ENCODE results near the gene DPAGT1. TPM values are rescaled to one million over a fixed set of nuclear protein-coding genes. Genes with fewer than 3 reads are reported as not detected.
"Not testable (repeated sequence)": the region's sequence is repeated elsewhere in the genome, so short reads cannot be mapped to it uniquely, and the experiment has no call there.

DPAGT1 gene
- total and polyA plus RNA-seq, 7 experiments from 2014 or later, result 21.9 to 63.9 (median 32.6) TPM

- Mint-ChIP-seq H3K27ac (peak overlapping the region in 1 of 9 donors; percentile 59), H3K36me3 (peaks cover 0 to 6% (median 0%) of the 10 kb centered on the region in 5 donors), H3K4me1 (peaks cover 5 to 18% (median 13%) of the 10 kb centered on the region in 7 donors), H3K9me3 (peaks cover 0 to 2% (median 0%) of the 10 kb centered on the region in 11 donors), H3K4me3 (no peak overlapping the region), H3K27me3 (peaks cover 31 to 57% (median 36%) of the 10 kb centered on the region in 5 donors)
- DNase-seq, result no peak
- intact Hi-C loops (cut with micrococcal nuclease), result loop anchor here in 1 of 2 donors (1.0 to 5.0 kb wide), 2 partner anchors 52 to 178 kb away; no protein-coding TSS in a partner anchor
- ChIA-PET CTCF (interaction anchor here (0.7 kb wide), 1 partner anchor 71 kb away, joined by 3 read pairs; no protein-coding TSS in a partner anchor), POLR2A (no interaction called here)
- H3K4me1 ChIP-seq (ENCODE audit: control insufficient read depth in 2 of 2, insufficient read depth in 2 of 2, low read length in 2 of 2), result peaks cover 0 to 11% of the 10 kb centered on the region in 2 donors
- H3K27ac ChIP-seq (ENCODE audit: low read depth, low read length), result no peak overlapping the region
- no peaks in the 10 kb centered on the region for H3K36me3 ChIP-seq (ENCODE audit: control insufficient read depth in 2 of 3, insufficient read depth in 3 of 3, low read length in 3 of 3)
- H3K9me3 ChIP-seq (ENCODE audit: control insufficient read depth in 2 of 3, low read length in 3 of 3), result no peaks in the 10 kb centered on the region
- no peaks in the 10 kb centered on the region for H3K27me3 ChIP-seq (ENCODE audit: control insufficient read depth in 2 of 2, insufficient read depth in 2 of 2, low read length in 2 of 2)
- H3K4me3 ChIP-seq (ENCODE audit: low read length), result no peak overlapping the region
- ATAC-seq, result no peak
Measured at GRCh38 chr11:119145551-119145950, 43.9 kb upstream of the DPAGT1 start.

GRCh38 chr11:119144825-119145486 lies 43.3 kb upstream of the DPAGT1 start:
- ChIA-PET POLR2A (no interaction called here), CTCF (interaction anchor here (0.7 kb wide), 1 partner anchor 72 kb away, joined by 3 read pairs; no protein-coding TSS in a partner anchor)
- peaks cover 5 to 18% (median 13%) of the 10 kb centered on the region in 7 donors for H3K4me1 Mint-ChIP-seq
- Histone ChIP-seq H3K27me3 (ENCODE audit: control insufficient read depth in 2 of 2, insufficient read depth in 2 of 2, low read length in 2 of 2) (no peaks in the 10 kb centered on the region), H3K4me3 (ENCODE audit: low read length) (no peak overlapping the region), H3K27ac (ENCODE audit: low read depth, low read length) (no peak overlapping the region), H3K4me1 (ENCODE audit: control insufficient read depth in 2 of 2, insufficient read depth in 2 of 2, low read length in 2 of 2) (peaks cover 0 to 11% of the 10 kb centered on the region in 2 donors), H3K36me3 (ENCODE audit: control insufficient read depth in 2 of 3, insufficient read depth in 3 of 3, low read length in 3 of 3) (no peaks in the 10 kb centered on the region), H3K9me3 (ENCODE audit: control insufficient read depth in 2 of 3, low read length in 3 of 3) (no peaks in the 10 kb centered on the region)
- intact Hi-C loops (cut with micrococcal nuclease), result loop anchor here in 1 of 2 donors (1.0 to 5.0 kb wide), 2 partner anchors 52 to 178 kb away; no protein-coding TSS in a partner anchor
- no peak for DNase-seq
- H3K27me3 Mint-ChIP-seq, result peaks cover 31 to 51% (median 36%) of the 10 kb centered on the region in 5 donors
- peak; percentile 80 for ATAC-seq
- peak overlapping the region in 1 of 9 donors; percentile 59 for H3K27ac Mint-ChIP-seq
- peaks cover 0 to 2% (median 0%) of the 10 kb centered on the region in 11 donors for H3K9me3 Mint-ChIP-seq
- H3K36me3 Mint-ChIP-seq, result peaks cover 0 to 6% (median 0%) of the 10 kb centered on the region in 5 donors
- H3K4me3 Mint-ChIP-seq, result no peak overlapping the region

- not testable (repeated sequence) for ATAC-seq
Measured at GRCh38 chr11:119139276-119139675, 37.6 kb upstream of the DPAGT1 start.

GRCh38 chr11:119134389-119134978 lies 32.8 kb upstream of the DPAGT1 start:
- DNase-seq, result no peak
- intact Hi-C loops (cut with micrococcal nuclease), result no loop called here
- CTCF ChIA-PET, result interaction anchor here (0.7 kb wide), 1 partner anchor 11 kb away, joined by 4 read pairs; no protein-coding TSS in a partner anchor
- Mint-ChIP-seq H3K27me3 (peaks cover 0 to 10% (median 0%) of the 10 kb centered on the region in 5 donors), H3K27ac (peak overlapping the region in 1 of 9 donors; percentile 20), H3K4me1 (peaks cover 0 to 21% (median 6%) of the 10 kb centered on the region in 7 donors), H3K36me3 (peaks cover 13 to 37% (median 14%) of the 10 kb centered on the region in 5 donors), H3K9me3 (no peaks in the 10 kb centered on the region), H3K4me3 (no peak overlapping the region)
- H3K4me1 ChIP-seq (ENCODE audit: control insufficient read depth in 2 of 2, insufficient read depth in 2 of 2, low read length in 2 of 2), result no peaks in the 10 kb centered on the region
- ATAC-seq, result peak; percentile 82
- POLR2A ChIA-PET, result interaction anchor here (1.1 to 1.9 kb wide), 2 partner anchors 12 to 39 kb away, joined by 3 to 7 read pairs; partner anchors contain the start of gene HINFP
- H3K9me3 ChIP-seq (ENCODE audit: control insufficient read depth in 2 of 3, low read length in 3 of 3), result no peaks in the 10 kb centered on the region
- peaks cover 19 to 50% (median 26%) of the 10 kb centered on the region in 3 experiments for H3K36me3 ChIP-seq (ENCODE audit: control insufficient read depth in 2 of 3, insufficient read depth in 3 of 3, low read length in 3 of 3)
- no peak overlapping the region for H3K27ac ChIP-seq (ENCODE audit: low read depth, low read length)
- no peaks in the 10 kb centered on the region for H3K27me3 ChIP-seq (ENCODE audit: control insufficient read depth in 2 of 2, insufficient read depth in 2 of 2, low read length in 2 of 2)
- H3K4me3 ChIP-seq (ENCODE audit: low read length), result no peak overlapping the region

More at GRCh38 chr11:119139276-119139675, 37.6 kb upstream of the DPAGT1 start:
- H3K4me3 Mint-ChIP-seq; H3K4me1 ChIP-seq (ENCODE audit: control insufficient read depth in 2 of 2, insufficient read depth in 2 of 2, low read length in 2 of 2); intact Hi-C loops (cut with micrococcal nuclease); H3K36me3 ChIP-seq (ENCODE audit: control insufficient read depth in 2 of 3, insufficient read depth in 3 of 3, low read length in 3 of 3); H3K9me3 Mint-ChIP-seq; POLR2A ChIA-PET; H3K27ac Mint-ChIP-seq; H3K9me3 ChIP-seq (ENCODE audit: control insufficient read depth in 2 of 3, low read length in 3 of 3); DNase-seq; H3K27ac ChIP-seq (ENCODE audit: low read depth, low read length); H3K27me3 ChIP-seq (ENCODE audit: control insufficient read depth in 2 of 2, insufficient read depth in 2 of 2, low read length in 2 of 2); H3K36me3 Mint-ChIP-seq; H3K4me3 ChIP-seq (ENCODE audit: low read length): not testable (repeated sequence)
- peaks cover 6 to 24% (median 9%) of the 10 kb centered on the region in 5 donors for H3K27me3 Mint-ChIP-seq
- CTCF ChIA-PET, result interaction anchor here (0.5 to 1.2 kb wide), 2 partner anchors 58 to 93 kb away, joined by 3 read pairs; no protein-coding TSS in a partner anchor
- H3K4me1 Mint-ChIP-seq, result peaks cover 0 to 14% (median 0%) of the 10 kb centered on the region in 7 donors

- intact Hi-C loops (cut with micrococcal nuclease), result no loop called here
- ChIA-PET CTCF (no interaction called here), POLR2A (no interaction called here)
- H3K4me1 Mint-ChIP-seq, result peaks cover 6 to 23% (median 16%) of the 10 kb centered on the region in 7 donors
- no peaks in the 10 kb centered on the region for H3K27me3 Mint-ChIP-seq
- H3K4me3 Mint-ChIP-seq, result no peak overlapping the region
- H3K9me3 Mint-ChIP-seq, result no peaks in the 10 kb centered on the region
- Histone ChIP-seq H3K9me3 (ENCODE audit: control insufficient read depth in 2 of 3, low read length in 3 of 3) (no peaks in the 10 kb centered on the region), H3K27ac (ENCODE audit: low read depth, low read length) (no peak overlapping the region), H3K27me3 (ENCODE audit: control insufficient read depth in 2 of 2, insufficient read depth in 2 of 2, low read length in 2 of 2) (no peaks in the 10 kb centered on the region), H3K36me3 (ENCODE audit: control insufficient read depth in 2 of 3, insufficient read depth in 3 of 3, low read length in 3 of 3) (peaks cover 19 to 66% (median 26%) of the 10 kb centered on the region in 3 experiments), H3K4me1 (ENCODE audit: control insufficient read depth in 2 of 2, insufficient read depth in 2 of 2, low read length in 2 of 2) (no peaks in the 10 kb centered on the region), H3K4me3 (ENCODE audit: low read length) (no peak overlapping the region)
- peaks cover 13 to 41% (median 17%) of the 10 kb centered on the region in 5 donors for H3K36me3 Mint-ChIP-seq
- peak overlapping the region in 1 of 9 donors; percentile 66 for H3K27ac Mint-ChIP-seq
- ATAC-seq (no peak), DNase-seq (no peak)
Measured at GRCh38 chr11:119130662-119131061, 29.0 kb upstream of the DPAGT1 start.

GRCh38 chr11:119126675-119127268 lies 25.1 kb upstream of the DPAGT1 start:
- peaks cover 8 to 47% (median 18%) of the 10 kb centered on the region in 3 experiments for H3K36me3 ChIP-seq (ENCODE audit: control insufficient read depth in 2 of 3, insufficient read depth in 3 of 3, low read length in 3 of 3)
- Mint-ChIP-seq H3K9me3 (no peaks in the 10 kb centered on the region), H3K4me3 (peak overlapping the region in 1 of 10 donors; percentile 28), H3K36me3 (peaks cover 10 to 37% (median 14%) of the 10 kb centered on the region in 5 donors), H3K4me1 (peaks cover 23 to 45% (median 38%) of the 10 kb centered on the region in 7 donors), H3K27ac (peak overlapping the region in 4 of 9 donors; percentile 11 to 64 (median 52)), H3K27me3 (no peaks in the 10 kb centered on the region)
- CTCF ChIA-PET, result interaction anchor here (0.6 kb wide), 2 partner anchors 42 to 499 kb away, joined by 3 read pairs; no protein-coding TSS in a partner anchor
- intact Hi-C loops (cut with micrococcal nuclease), result no loop called here
- DNase-seq (no peak), ATAC-seq (no peak)
- no peaks in the 10 kb centered on the region for H3K27me3 ChIP-seq (ENCODE audit: control insufficient read depth in 2 of 2, insufficient read depth in 2 of 2, low read length in 2 of 2)
- H3K9me3 ChIP-seq (ENCODE audit: control insufficient read depth in 2 of 3, low read length in 3 of 3), result no peaks in the 10 kb centered on the region
- H3K27ac ChIP-seq (ENCODE audit: low read depth, low read length), result peak overlapping the region; percentile 3
- POLR2A ChIA-PET, result interaction anchor here (0.6 to 1.8 kb wide), 4 partner anchors 20 to 88 kb away, joined by 3 to 9 read pairs (median 4); partner anchors contain the start of genes C2CD2L and DPAGT1
- no peak overlapping the region for H3K4me3 ChIP-seq (ENCODE audit: low read length)
- H3K4me1 ChIP-seq (ENCODE audit: control insufficient read depth in 2 of 2, insufficient read depth in 2 of 2, low read length in 2 of 2), result peaks cover 8 to 11% of the 10 kb centered on the region in 2 donors

Data from naive thymus-derived CD4-positive, alpha-beta T cell (primary cell).